Pancreas (tissue), 10 donors: ENCODE results near the gene GUCY1A2. TPM values are rescaled to one million over a fixed set of nuclear protein-coding genes. Genes with fewer than 3 reads are reported as not detected.
"Not testable (repeated sequence)": the region's sequence is repeated elsewhere in the genome, so short reads cannot be mapped to it uniquely, and the experiment has no call there.

Experiments used
- ATAC-seq, 4 donors: fragments of 200-7000 bp; cut with Tn5 transposase; one replicate each; pipeline versions ENCODE4 v1.8.0 to v1.9.1; 2020; ENCODE audit warnings: mild to moderate bottlenecking in 4 of 4, moderate library complexity in 4 of 4
- DNase-seq, 6 donors: peaks; one replicate each; pipeline ENCODE4 v3.0.0-alpha.2; 2020
- FAIRE-seq: peaks from 2 replicates; lab custom pipeline; 2012; peaks lifted over from hg19 to GRCh38; lab: Jason Lieb, UNC
- H3K27ac ChIP-seq, 4 donors: fragments of 200-600 bp; sonication (generic); 1 replicate in 3 of 4; 2 replicates in 1 of 4; pipeline versions ENCODE4 v1.5.0 to v1.8.0; 2020
- H3K27me3 ChIP-seq, 4 donors: fragments of 200-600 bp; one replicate each; pipeline ENCODE4 v1.8.0; 2021
- H3K36me3 ChIP-seq, 3 donors: fragments of 200-600 bp; sonication (generic) in 1 of 3; one replicate each; pipeline versions ENCODE4 v1.5.0 to v1.8.0; 2020 to 2021
- H3K4me1 ChIP-seq, 3 donors: fragments of 200-600 bp; one replicate each; pipeline ENCODE4 v1.8.0; 2021
- H3K4me3 ChIP-seq, 4 donors: fragments of 200-600 bp; sonication (generic) in 2 of 4; one replicate each; pipeline versions ENCODE4 v1.5.0 to v1.8.0; 2020 to 2021
- H3K9me3 ChIP-seq, 4 donors: fragments of 200-600 bp; one replicate each; pipeline ENCODE4 v1.8.0; 2021
- WGBS, 2 donors: extraction: QIAGEN DNeasy Blood & Tissue Kit; methylation state at CpG; one replicate each; pipeline ENCODE4 v1.1.7; 2013; 5-methylcytosine and 5-hydroxymethylcytosine counted together
- intact Hi-C, 3 donors: fragments of 100-400 bp; cut with DNase I; formaldehyde crosslinking; loops; one replicate each; pipeline versions ENCODE4 v1.11.1 to v1.14.2; 2022
- polyA plus RNA-seq, 2 donors: library from polyadenylated mRNA; stranded (reverse); fragments of 200-250 nt; gene quantifications; one replicate each; pipeline ENCODE4 v1.2.3, GENCODE V29; 2013
- total RNA-seq, 6 donors: library from RNA; stranded (reverse); fragmentation: NEBNext Ultra II Directional in 4 of 6; extraction: Animal tissue kit (Norgen Biotek cat#: 25700) in 4 of 6; gene quantifications; one replicate each; pipeline versions ENCODE4 v1.2.1 to v1.2.4, GENCODE V29; 2021 to 2023
- TF ChIP-seq, protein P1 (sequence below), 4 donors: fragments of 200-600 bp; sonication (generic) in 3 of 4; IDR thresholded peaks; one replicate each; pipeline versions ENCODE4 v1.5.0 to v1.8.0; 2021; ENCODE audit warnings: antibody characterized with exemption in 4 of 4
- donor health status: healthy with polysubstance abuse.
- donor health status: DM: no; HTN: no; CAD: no; lungs with moderate emphysema.
- donor health status: DM: no; HTN: no; CAD: no.
- donor health status: control.
- donor health status: control.
- donor health status: Bipolar disorder and iron deficiency.
- donor health status: DM: yes; HTN: yes; CAD: no.
- donor health status: DM: no; HTN: no; CAD: no.
- donor health status: DM: no; HTN: no; CAD: no.
- donor health status: DM: yes; HTN: yes; CAD: no.

Gene GUCY1A2
- total and polyA plus RNA-seq, 8 donors: 1.1 to 14.5 (median 7.9) TPM

DNA sequence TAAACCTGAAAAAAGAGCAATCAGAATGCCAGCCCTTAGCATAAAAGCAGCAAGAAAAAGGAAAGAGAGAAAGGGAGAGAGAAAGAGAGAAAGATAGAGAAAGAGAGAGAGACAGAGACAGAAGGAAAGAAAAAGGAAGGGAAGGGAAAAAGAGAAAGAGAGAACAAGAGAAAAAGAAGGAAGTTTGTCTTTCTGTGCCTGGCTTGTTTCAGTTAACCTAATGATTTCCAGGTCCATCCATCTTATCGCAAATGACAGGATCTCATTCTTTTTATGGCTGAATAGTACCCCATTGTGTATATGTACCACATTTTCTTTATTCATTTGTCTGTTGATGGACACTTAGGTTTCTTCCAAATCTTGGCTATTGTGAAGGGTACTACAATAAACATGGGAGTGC, 230.8 kb downstream of the GUCY1A2 start:
- DNase-seq (no peak), FAIRE-seq (no peak), ATAC-seq (no peak)
- H3K4me3 ChIP-seq: no peak overlapping the region
- H3K27ac ChIP-seq: no peak overlapping the region
- H3K36me3 ChIP-seq: no peaks in the 10 kb centered on the region
- no peaks in the 10 kb centered on the region for H3K4me1 ChIP-seq
- 95 to 100% methylated on average over 1 of the region's 1 CpG for WGBS, 2 donors
- no peaks in the 10 kb centered on the region for H3K27me3 ChIP-seq
- intact Hi-C loops: no loop called here
- no peaks in the 10 kb centered on the region for H3K9me3 ChIP-seq
- TF ChIP-seq, protein P1, sequence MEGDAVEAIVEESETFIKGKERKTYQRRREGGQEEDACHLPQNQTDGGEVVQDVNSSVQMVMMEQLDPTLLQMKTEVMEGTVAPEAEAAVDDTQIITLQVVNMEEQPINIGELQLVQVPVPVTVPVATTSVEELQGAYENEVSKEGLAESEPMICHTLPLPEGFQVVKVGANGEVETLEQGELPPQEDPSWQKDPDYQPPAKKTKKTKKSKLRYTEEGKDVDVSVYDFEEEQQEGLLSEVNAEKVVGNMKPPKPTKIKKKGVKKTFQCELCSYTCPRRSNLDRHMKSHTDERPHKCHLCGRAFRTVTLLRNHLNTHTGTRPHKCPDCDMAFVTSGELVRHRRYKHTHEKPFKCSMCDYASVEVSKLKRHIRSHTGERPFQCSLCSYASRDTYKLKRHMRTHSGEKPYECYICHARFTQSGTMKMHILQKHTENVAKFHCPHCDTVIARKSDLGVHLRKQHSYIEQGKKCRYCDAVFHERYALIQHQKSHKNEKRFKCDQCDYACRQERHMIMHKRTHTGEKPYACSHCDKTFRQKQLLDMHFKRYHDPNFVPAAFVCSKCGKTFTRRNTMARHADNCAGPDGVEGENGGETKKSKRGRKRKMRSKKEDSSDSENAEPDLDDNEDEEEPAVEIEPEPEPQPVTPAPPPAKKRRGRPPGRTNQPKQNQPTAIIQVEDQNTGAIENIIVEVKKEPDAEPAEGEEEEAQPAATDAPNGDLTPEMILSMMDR (IDR thresholded peaks at IDR 0.05): no peak

- Histone ChIP-seq H3K27ac (no peak overlapping the region), H3K27me3 (no peaks in the 10 kb centered on the region), H3K9me3 (no peaks in the 10 kb centered on the region), H3K36me3 (no peaks in the 10 kb centered on the region), H3K4me1 (no peaks in the 10 kb centered on the region), H3K4me3 (no peak overlapping the region)
- intact Hi-C loops: no loop called here
- ATAC-seq (peak in 1 of 4 donors; percentile 29), FAIRE-seq (no peak), DNase-seq (no peak)
- WGBS, 2 donors: 41 to 54% methylated on average over 3 of the region's 3 CpGs
- TF ChIP-seq, protein P1 (IDR thresholded peaks at IDR 0.05): no peak
Observed at GRCh38 chr11:106785913-106786650, 232.2 kb downstream of the GUCY1A2 start.

DNA sequence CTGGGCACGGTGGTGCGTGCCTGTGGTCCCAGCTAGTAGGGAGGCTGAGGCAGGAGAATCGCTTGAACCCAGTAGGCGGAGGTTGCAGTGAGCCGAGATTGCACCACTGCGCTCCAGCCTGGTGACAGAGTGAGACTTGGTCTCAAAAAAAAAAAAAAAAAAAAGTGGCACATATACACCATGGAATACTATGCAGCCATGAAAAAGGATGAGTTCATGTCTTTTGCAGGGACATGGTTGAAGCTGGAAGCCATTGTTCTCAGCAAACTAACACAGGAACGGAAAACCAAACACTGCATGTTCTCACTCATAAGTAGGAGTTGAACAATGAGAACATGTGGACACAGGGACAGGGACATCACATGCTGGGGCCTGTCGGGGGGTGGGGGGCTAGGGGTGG, 241.0 kb downstream of the GUCY1A2 start:
- H3K9me3 ChIP-seq, H3K4me3 ChIP-seq, FAIRE-seq, H3K4me1 ChIP-seq, DNase-seq, H3K27me3 ChIP-seq, ATAC-seq, intact Hi-C loops, H3K27ac ChIP-seq, H3K36me3 ChIP-seq: not testable (repeated sequence)
- WGBS, 2 donors: 92 to 97% methylated on average over 8 of the region's 8 CpGs

DNA sequence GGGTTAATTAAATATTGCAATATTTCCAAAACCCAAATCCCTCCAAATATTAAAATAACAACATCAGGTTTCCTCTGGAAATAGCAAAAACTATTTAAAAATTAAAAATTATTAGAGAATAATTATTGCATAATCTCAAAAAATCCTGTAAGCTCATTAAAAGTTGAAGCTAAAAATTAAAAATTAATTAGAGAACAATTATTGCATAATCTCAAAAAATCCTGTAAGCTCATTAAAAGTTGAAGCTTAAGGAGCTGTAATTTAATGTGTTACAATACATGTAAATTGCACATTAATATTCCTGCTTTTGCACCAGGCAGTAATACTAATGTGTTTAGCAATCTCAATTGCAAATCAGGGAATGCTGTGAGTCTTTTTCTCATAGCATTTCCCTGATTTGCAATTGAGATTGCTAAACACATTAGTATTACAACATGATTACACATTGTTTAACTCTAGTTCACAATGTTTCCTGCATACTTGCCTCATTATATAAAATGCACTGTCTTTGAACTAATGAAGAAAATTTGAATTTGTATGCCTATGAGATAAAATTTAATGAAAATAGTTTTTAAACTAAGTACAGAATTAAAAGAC, 247.7 kb downstream of the GUCY1A2 start:
- Histone ChIP-seq H3K9me3 (no peaks in the 10 kb centered on the region), H3K27ac (no peak overlapping the region), H3K4me1 (peaks cover 0 to 4% (median 0%) of the 10 kb centered on the region in 3 donors), H3K36me3 (no peaks in the 10 kb centered on the region), H3K27me3 (no peaks in the 10 kb centered on the region), H3K4me3 (no peak overlapping the region)
- ATAC-seq (no peak), FAIRE-seq (no peak), DNase-seq (no peak)
- TF ChIP-seq, protein P1 (IDR thresholded peaks at IDR 0.05): no peak
- intact Hi-C loops: no loop called here

GRCh38 chr11:106765469-106766258, 252.6 kb downstream of the GUCY1A2 start:
- H3K27ac ChIP-seq: no peak overlapping the region
- no peaks in the 10 kb centered on the region for H3K36me3 ChIP-seq
- H3K4me3 ChIP-seq: no peak overlapping the region
- H3K4me1 ChIP-seq: no peaks in the 10 kb centered on the region
- intact Hi-C loops: no loop called here
- FAIRE-seq (no peak), DNase-seq (no peak), ATAC-seq (no peak)
- TF ChIP-seq, protein P1 (IDR thresholded peaks at IDR 0.05): no peak
- WGBS, 2 donors: 83 to 85% methylated on average over 2 of the region's 2 CpGs
- H3K9me3 ChIP-seq: no peaks in the 10 kb centered on the region
- no peaks in the 10 kb centered on the region for H3K27me3 ChIP-seq
